H1 (cell line): ENCODE results near the gene ITPKB. TPM values are rescaled to one million over a fixed set of nuclear protein-coding genes. Genes with fewer than 3 reads are reported as not detected.

Source experiments
- CTCF ChIA-PET: fragments of 300-600 bp; sonication (Branson Sonifier 250); formaldehyde crosslinking; loops from one replicate; lab custom pipeline; 2021; ENCODE audit not compliant: partially characterized antibody; lab: Charles Lee
- POLR2A ChIA-PET: fragments of 300-600 bp; sonication (Branson Sonifier 250); formaldehyde crosslinking; loops from one replicate; lab custom pipeline; 2021; ENCODE audit warnings: inconsistent platforms; ENCODE audit not compliant: partially characterized antibody; lab: Charles Lee
- DNase-seq, 2 experiments: peaks; one replicate each; pipeline versions ENCODE4 v3.0.0 to v3.0.0-alpha.2; 2010 to 2022; ENCODE audit warnings: low spot score in 2 of 2, low read depth in 1 of 2, mixed read lengths in 1 of 2
- FAIRE-seq: peaks from 2 replicates; lab custom pipeline; 2011; peaks lifted over from hg19 to GRCh38; lab: Jason Lieb, UNC
- H2AFZ ChIP-seq: 2 replicates; pipeline ENCODE4 v1.8.1; 2012; ENCODE audit warnings: low read length, inconsistent platforms
- H2AK5ac ChIP-seq: 2 replicates; pipeline ENCODE4 v1.6.1; 2013; ENCODE audit warnings: low read depth, low read length
- H2BK120ac ChIP-seq: replicated peaks from 2 replicates; pipeline ENCODE3; 2013; ENCODE audit warnings: low read depth, low read length, inconsistent platforms
- H2BK12ac ChIP-seq: 2 replicates; pipeline ENCODE4 v1.6.1; 2013; ENCODE audit warnings: low read depth, low read length
- H2BK15ac ChIP-seq: 2 replicates; pipeline ENCODE4 v1.6.1; 2013; ENCODE audit warnings: low read length
- H2BK20ac ChIP-seq: 2 replicates; pipeline ENCODE4 v1.6.1; 2013; ENCODE audit warnings: low read length
- H2BK5ac ChIP-seq: 2 replicates; pipeline ENCODE4 v1.6.1; 2013; ENCODE audit warnings: low read depth, low read length
- H3K14ac ChIP-seq: 2 replicates; pipeline ENCODE4 v1.6.1; 2013; ENCODE audit warnings: inconsistent platforms; ENCODE audit not compliant: insufficient read length
- H3K18ac ChIP-seq: 2 replicates; pipeline ENCODE4 v1.6.1; 2013; ENCODE audit warnings: low read length; ENCODE audit errors: extremely low read depth
- H3K23ac ChIP-seq: 2 replicates; pipeline ENCODE4 v1.6.1; 2013; ENCODE audit warnings: inconsistent platforms; ENCODE audit not compliant: insufficient read length
- H3K23me2 ChIP-seq: 2 replicates; pipeline ENCODE4 v1.6.1; 2013; ENCODE audit warnings: low read depth, low read length
- H3K27ac ChIP-seq: 2 replicates; pipeline ENCODE4 v1.6.1; 2011; ENCODE audit warnings: low read depth, low read length, inconsistent platforms
- H3K27me3 ChIP-seq, 4 experiments: replicated peaks in 1 of 4; 1 replicate in 1 of 4; 2 replicates in 3 of 4; pipeline versions ENCODE4 v1.6.1 to v1.8.1; 2011 to 2013; ENCODE audit warnings: low read length in 3 of 4, mild to moderate bottlenecking in 3 of 4, inconsistent platforms in 2 of 4, mixed read lengths in 2 of 4, moderate library complexity in 1 of 4; ENCODE audit not compliant: control insufficient read depth in 3 of 4, insufficient read depth in 3 of 4; ENCODE audit errors: extremely low read depth in 1 of 4
- H3K36me3 ChIP-seq, 4 experiments: 2 replicates each; pipeline versions ENCODE4 v1.6.1 to v1.8.1; 2011 to 2013; ENCODE audit warnings: mild to moderate bottlenecking in 4 of 4, low read length in 3 of 4, moderate library complexity in 2 of 4, control low read depth in 1 of 4, inconsistent platforms in 1 of 4; ENCODE audit not compliant: insufficient read depth in 4 of 4, control insufficient read depth in 2 of 4
- H3K4ac ChIP-seq: replicated peaks from 2 replicates; pipeline ENCODE3; 2013; ENCODE audit warnings: low read length, low read depth, mixed read lengths, inconsistent platforms; ENCODE audit not compliant: insufficient read length
- H3K4me1 ChIP-seq, 4 experiments: replicated peaks in 1 of 4; 1 replicate in 1 of 4; 2 replicates in 3 of 4; pipeline versions ENCODE4 v1.6.1 to v1.8.1; 2011 to 2013; ENCODE audit warnings: low read length in 3 of 4, inconsistent platforms in 2 of 4, mixed read lengths in 1 of 4; ENCODE audit not compliant: insufficient read depth in 4 of 4, control insufficient read depth in 3 of 4
- H3K4me2 ChIP-seq, 2 experiments: 2 replicates each; pipeline versions ENCODE4 v1.6.1 to v1.8.1; 2011 to 2013; ENCODE audit warnings: low read depth in 2 of 2, low read length in 2 of 2, control low read depth in 1 of 2, inconsistent platforms in 1 of 2, mild to moderate bottlenecking in 1 of 2; ENCODE audit not compliant: insufficient read depth in 1 of 2
- H3K4me3 ChIP-seq, 4 experiments: fragments of 200-600, 300-600 bp in 1 of 4; sonication (generic), shearing (Covaris generic), sonication (Bioruptor Twin) in 1 of 4; 2 replicates each; pipeline versions ENCODE4 v1.5.1 to v1.8.1; 2011 to 2016; ENCODE audit warnings: low read length in 4 of 4, low read depth in 3 of 4, control low read depth in 2 of 4, inconsistent platforms in 2 of 4, mild to moderate bottlenecking in 2 of 4, mixed read lengths in 1 of 4, moderate library complexity in 1 of 4; ENCODE audit not compliant: insufficient read depth in 2 of 4; ENCODE audit errors: extremely low read depth in 1 of 4
- H3K56ac ChIP-seq: replicated peaks from 2 replicates; pipeline ENCODE3; 2013; ENCODE audit warnings: low read depth, mild to moderate bottlenecking, mixed read lengths, low read length, inconsistent platforms; ENCODE audit not compliant: insufficient read length
- H3K79me1 ChIP-seq: 2 replicates; pipeline ENCODE4 v1.6.1; 2013; ENCODE audit warnings: low read depth, low read length, control low read depth
- H3K79me2 ChIP-seq, 2 experiments: 2 replicates each; pipeline versions ENCODE4 v1.6.1 to v1.8.1; 2012 to 2013; ENCODE audit warnings: low read length in 2 of 2, mild to moderate bottlenecking in 2 of 2, inconsistent platforms in 1 of 2; ENCODE audit not compliant: insufficient read depth in 2 of 2, control insufficient read depth in 1 of 2
- H3K9ac ChIP-seq, 4 experiments: replicated peaks in 1 of 4; 1 replicate in 1 of 4; 2 replicates in 3 of 4; pipeline versions ENCODE4 v1.6.1 to v1.8.1; 2011 to 2013; ENCODE audit warnings: low read depth in 3 of 4, low read length in 3 of 4, control low read depth in 2 of 4, mild to moderate bottlenecking in 2 of 4, moderate library complexity in 2 of 4, inconsistent platforms in 1 of 4; ENCODE audit errors: extremely low read depth in 1 of 4
- H3K9me3 ChIP-seq, 2 experiments: 2 replicates each; pipeline versions ENCODE4 v1.6.1 to v1.8.1; 2012 to 2013; ENCODE audit warnings: mild to moderate bottlenecking in 2 of 2, moderate library complexity in 2 of 2, control low read depth in 1 of 2, inconsistent platforms in 1 of 2, low read depth in 1 of 2, low read length in 1 of 2, mixed read lengths in 1 of 2; ENCODE audit not compliant: insufficient read depth in 2 of 2
- H4K20me1 ChIP-seq, 2 experiments: replicated peaks in 1 of 2; 2 replicates each; pipeline versions ENCODE3 to v1.8.1; 2011 to 2013; ENCODE audit warnings: inconsistent platforms in 2 of 2, low read length in 2 of 2, mild to moderate bottlenecking in 1 of 2; ENCODE audit not compliant: insufficient read depth in 2 of 2, control insufficient read depth in 1 of 2
- H4K5ac ChIP-seq: 2 replicates; pipeline ENCODE4 v1.6.1; 2013; ENCODE audit warnings: low read length, low read depth, mixed read lengths, inconsistent platforms; ENCODE audit not compliant: insufficient read length
- H4K8ac ChIP-seq: 2 replicates; pipeline ENCODE4 v1.8.0; 2013; ENCODE audit warnings: mild to moderate bottlenecking, moderate library complexity, low read length, inconsistent platforms; ENCODE audit not compliant: insufficient read depth; ENCODE audit errors: extremely low read depth
- H4K91ac ChIP-seq: replicated peaks from 2 replicates; pipeline ENCODE3; 2013; ENCODE audit warnings: low read length, mixed read lengths, inconsistent platforms; ENCODE audit not compliant: insufficient read length
- CTCF ChIP-seq, 3 experiments: IDR thresholded peaks; 1 replicate in 2 of 3; 2 replicates in 1 of 3; pipeline versions ENCODE4 v1.5.1 to v1.6.1; 2011; ENCODE audit warnings: low read length in 3 of 3, mild to moderate bottlenecking in 3 of 3, inconsistent platforms in 2 of 3, low read depth in 1 of 3, moderate library complexity in 1 of 3; ENCODE audit not compliant: insufficient read depth in 1 of 3; ENCODE audit errors: control extremely low read depth in 1 of 3
- KDM4A ChIP-seq: IDR thresholded peaks from one replicate; pipeline ENCODE4 v1.7.1; 2012; ENCODE audit warnings: low read depth, mild to moderate bottlenecking, moderate library complexity, low read length, inconsistent platforms; ENCODE audit not compliant: severe bottlenecking
- USF2 ChIP-seq: IDR thresholded peaks from 2 replicates; pipeline ENCODE4 v1.6.1; 2011; ENCODE audit warnings: low read length, improper control_type of control experiment
- WGBS, 2 experiments: shearing (Covaris generic) in 1 of 2; methylation state at CpG; one replicate each; pipeline versions ENCODE4 v1.1.6 to v1.1.7; 2013 to 2015; ENCODE audit warnings: low lambda C conversion rate in 2 of 2, mixed read lengths in 2 of 2, inconsistent platforms in 1 of 2, low coverage in 1 of 2, missing lambda C conversion rate in 1 of 2; ENCODE audit not compliant: insufficient replicate concordance in 2 of 2, insufficient coverage in 1 of 2, insufficient read length in 1 of 2; ENCODE audit errors: extremely low coverage in 1 of 2, missing lambda C conversion rate in 1 of 2; 5-methylcytosine and 5-hydroxymethylcytosine counted together
- polyA plus RNA-seq, 7 experiments: library from polyadenylated mRNA; depleted of rRNA in 3 of 7; stranded (reverse) in 5 of 7; unstranded in 2 of 7; fragments of >200 nt in 5 of 7; fragments of 200-250 nt in 2 of 7; gene quantifications; 1 replicate in 5 of 7; 2 replicates in 1 of 7; 4 replicates in 1 of 7; pipeline versions ENCODE4 v1.2.1 to v1.2.3, GENCODE V29; 2011 to 2013; ENCODE audit warnings: missing spikeins in 2 of 7, mixed read lengths in 2 of 7
- total RNA-seq: library from RNA; stranded (reverse); fragmentation: NEBNext Ultra II Directional; extraction: Animal tissue kit (Norgen Biotek cat#: 25700); gene quantifications from 2 replicates; pipeline ENCODE4 v1.2.1, GENCODE V29; 2021

Gene ITPKB
- total and polyA plus RNA-seq, 2 of the 8 experiments (the other 6 are each of a cell fraction or from before 2014, with no cell fraction given): 1.7 to 4.8 TPM

- TF ChIP-seq USF2 (no peak), KDM4A (no peak), CTCF (IDR thresholded peaks at IDR 0.05; ENCODE audit: control extremely low read depth in 1 of 3, insufficient read depth in 1 of 3, low read depth in 1 of 3, low read length in 3 of 3) (peak in 1 of 3 experiments; percentile 45; a peak in 2 of 4 replicates)
- CTCF ChIA-PET: interaction anchor here (1.2 to 6.4 kb wide), 8 partner anchors 8 to 154 kb away, joined by 3 to 49 read pairs (median 4); partner anchors contain the start of gene STUM
Measured at GRCh38 chr1:226611301-226611700, 127.8 kb downstream of the ITPKB start.

More at GRCh38 chr1:226611301-226611700, 127.8 kb downstream of the ITPKB start:
- Histone ChIP-seq H2BK5ac (no peak overlapping the region), H2BK15ac (no peak overlapping the region), H3K23me2 (no peaks in the 10 kb centered on the region), H2BK12ac (no peak overlapping the region), H3K4me2 (no peak overlapping the region), H4K20me1 (no peaks in the 10 kb centered on the region), H4K5ac (no peak overlapping the region), H3K79me2 (no peaks in the 10 kb centered on the region), H2AFZ (0 out of 2 replicates have a peak overlapping the region, but pooled peaks have one; percentile 36), H3K4me3 (no peak overlapping the region), H2BK20ac (no peak overlapping the region), H4K8ac (no peak overlapping the region), H3K27ac (no peak overlapping the region), H2AK5ac (no peak overlapping the region), H4K91ac (no peak overlapping the region), H3K9me3 (no peaks in the 10 kb centered on the region), H3K4ac (no peak overlapping the region), H3K23ac (no peak overlapping the region), H3K56ac (no peak overlapping the region), H3K4me1 (peaks cover 0 to 11% (median 7%) of the 10 kb centered on the region in 4 experiments; a peak in 6 of 7 replicates), H3K14ac (no peak overlapping the region), H3K9ac (no peak overlapping the region), H3K36me3 (no peaks in the 10 kb centered on the region), H3K27me3 (no peaks in the 10 kb centered on the region), H3K18ac (no peak overlapping the region), H3K79me1 (0 out of 2 replicates have a peak, but pooled peaks cover 2% of the 10 kb centered on the region), H2BK120ac (no peak overlapping the region)
- WGBS, 2 experiments: 72% methylated on average over 7 of the region's 8 CpGs; no CpG with 5 or more reads in 1 of the 2 experiments
- no peak for DNase-seq
- no peak for FAIRE-seq
- POLR2A ChIA-PET: no interaction called here
